HEK293T (cell line): ENCODE data around the gene BCAR3.

Source experiments
- CTCF ChIA-PET: fragments of 350-600 bp; formaldehyde crosslinking; extraction: SDS; loops from one replicate; lab custom pipeline; 2021; ENCODE audit warnings: antibody characterized with exemption, inconsistent platforms; lab: Yijun Ruan, JAX
- POLR2A ChIA-PET: fragments of 350-600 bp; formaldehyde crosslinking; extraction: SDS; loops from one replicate; lab custom pipeline; 2020; ENCODE audit warnings: antibody characterized with exemption, inconsistent platforms; lab: Yijun Ruan, JAX
- DNase-seq: peaks from one replicate; pipeline ENCODE4 v3.0.0; 2012; ENCODE audit warnings: mixed read lengths; ENCODE audit errors: extremely low spot score
- ARNT ChIP-seq: fragments of 450-650 bp; IDR thresholded peaks from 2 replicates; pipeline ENCODE4 v1.6.1; 2017; ENCODE audit warnings: mild to moderate bottlenecking
- BHLHE40 ChIP-seq: fragments of 450-650 bp; IDR thresholded peaks from 2 replicates; pipeline ENCODE4 v1.6.1; 2016; ENCODE audit warnings: mild to moderate bottlenecking, moderate library complexity, borderline replicate concordance
- CTBP1 ChIP-seq: fragments of 450-650 bp; IDR thresholded peaks from 2 replicates; pipeline ENCODE4 v1.6.1; 2016; ENCODE audit warnings: borderline replicate concordance
- ELF4 ChIP-seq: fragments of 450-650 bp; IDR thresholded peaks from 2 replicates; pipeline ENCODE4 v1.6.1; 2017; ENCODE audit warnings: antibody characterized with exemption
- FOXA1 ChIP-seq: fragments of 450-650 bp; IDR thresholded peaks from 2 replicates; pipeline ENCODE4 v1.6.1; 2016; ENCODE audit warnings: mild to moderate bottlenecking
- FOXK2 ChIP-seq: fragments of 450-650 bp; IDR thresholded peaks from 2 replicates; pipeline ENCODE4 v1.6.1; 2016; ENCODE audit warnings: mild to moderate bottlenecking
- FOXM1 ChIP-seq: fragments of 450-650 bp; IDR thresholded peaks from 2 replicates; pipeline ENCODE4 v1.6.1; 2017; ENCODE audit warnings: mild to moderate bottlenecking, borderline replicate concordance
- HDGF ChIP-seq: fragments of 450-650 bp; IDR thresholded peaks from 2 replicates; pipeline ENCODE4 v1.6.1; 2017; ENCODE audit warnings: antibody characterized with exemption, borderline replicate concordance
- L3MBTL2 ChIP-seq: fragments of 450-650 bp; conservative IDR thresholded peaks from 2 replicates; pipeline ENCODE4 v1.6.1; 2016; ENCODE audit warnings: mild to moderate bottlenecking
- LEF1 ChIP-seq: fragments of 450-650 bp; IDR thresholded peaks from 2 replicates; pipeline ENCODE4 v1.6.1; 2017; ENCODE audit warnings: mild to moderate bottlenecking, borderline replicate concordance
- NFRKB ChIP-seq: fragments of 450-650 bp; IDR thresholded peaks from 2 replicates; pipeline ENCODE4 v1.6.1; 2016; ENCODE audit warnings: mild to moderate bottlenecking, moderate library complexity
- SP1 ChIP-seq: fragments of 450-650 bp; IDR thresholded peaks from 2 replicates; pipeline ENCODE4 v1.6.1; 2017
- SUZ12 ChIP-seq: fragments of 450-650 bp; IDR thresholded peaks from 2 replicates; pipeline ENCODE4 v1.6.1; 2016; ENCODE audit warnings: mild to moderate bottlenecking
- TARDBP ChIP-seq: fragments of 450-650 bp; IDR thresholded peaks from 2 replicates; pipeline ENCODE4 v1.6.1; 2016
- ZNF384 ChIP-seq: fragments of 450-650 bp; IDR thresholded peaks from 2 replicates; pipeline ENCODE4 v1.6.1; 2016
- TF ChIP-seq, protein P1 (sequence below): fragments of 450-650 bp; IDR thresholded peaks from 2 replicates; pipeline ENCODE4 v1.6.1; 2016

The BCAR3 gene

GRCh38 chr1:93648656-93649055 lies 33.0 kb downstream of the BCAR3 start:
- DNase-seq, result no peak
- POLR2A ChIA-PET, result interaction anchor here (1.1 kb wide), 1 partner anchor 198 kb away, joined by 3 read pairs; no protein-coding TSS in a partner anchor
- CTCF ChIA-PET, result interaction anchor here (0.9 to 1.2 kb wide), 3 partner anchors 18 to 19 kb away, joined by 3 read pairs; no protein-coding TSS in a partner anchor
- TF ChIP-seq FOXK2, result no peak
- TF ChIP-seq, protein P1, sequence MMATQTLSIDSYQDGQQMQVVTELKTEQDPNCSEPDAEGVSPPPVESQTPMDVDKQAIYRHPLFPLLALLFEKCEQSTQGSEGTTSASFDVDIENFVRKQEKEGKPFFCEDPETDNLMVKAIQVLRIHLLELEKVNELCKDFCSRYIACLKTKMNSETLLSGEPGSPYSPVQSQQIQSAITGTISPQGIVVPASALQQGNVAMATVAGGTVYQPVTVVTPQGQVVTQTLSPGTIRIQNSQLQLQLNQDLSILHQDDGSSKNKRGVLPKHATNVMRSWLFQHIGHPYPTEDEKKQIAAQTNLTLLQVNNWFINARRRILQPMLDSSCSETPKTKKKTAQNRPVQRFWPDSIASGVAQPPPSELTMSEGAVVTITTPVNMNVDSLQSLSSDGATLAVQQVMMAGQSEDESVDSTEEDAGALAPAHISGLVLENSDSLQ, result no peak
- no peak for TF ChIP-seq ARNT
- TF ChIP-seq SUZ12, result no peak
- TF ChIP-seq LEF1, result no peak
- no peak for TF ChIP-seq HDGF
- no peak for TF ChIP-seq ELF4
- no peak for TF ChIP-seq NFRKB
- no peak for TF ChIP-seq L3MBTL2
- no peak for TF ChIP-seq ZNF384
- TF ChIP-seq TARDBP, result no peak
- no peak for TF ChIP-seq BHLHE40
- no peak for TF ChIP-seq FOXA1
- no peak for TF ChIP-seq CTBP1
- TF ChIP-seq FOXM1, result no peak
- no peak for TF ChIP-seq SP1

GRCh38 chr1:93641527-93641926 lies 40.1 kb downstream of the BCAR3 start:
- ChIA-PET CTCF (no interaction called here), POLR2A (no interaction called here)
- TF ChIP-seq L3MBTL2 (no peak), CTBP1 (no peak), FOXM1 (no peak), ARNT (no peak), LEF1 (no peak), TARDBP (no peak), NFRKB (no peak), ZNF384 (no peak), BHLHE40 (no peak), ELF4 (no peak), HDGF (no peak), FOXA1 (no peak), SUZ12 (no peak), FOXK2 (no peak)
- TF ChIP-seq, protein P1, result no peak
- DNase-seq, result no peak

- ChIA-PET POLR2A (no interaction called here), CTCF (no interaction called here)
- TF ChIP-seq BHLHE40, result no peak
- TF ChIP-seq FOXM1, result no peak
- TF ChIP-seq TARDBP, result no peak
- TF ChIP-seq HDGF, result no peak
- TF ChIP-seq, protein P1, result no peak
- no peak for TF ChIP-seq L3MBTL2
- no peak for TF ChIP-seq SUZ12
- TF ChIP-seq CTBP1, result no peak
- no peak for TF ChIP-seq ZNF384
- TF ChIP-seq ARNT, result no peak
- TF ChIP-seq LEF1, result no peak
- no peak for TF ChIP-seq NFRKB
- no peak for TF ChIP-seq FOXA1
- no peak for TF ChIP-seq FOXK2
- no peak for TF ChIP-seq ELF4
- no peak for TF ChIP-seq SP1
- no peak for DNase-seq
Observed at GRCh38 chr1:93640656-93641440, 40.8 kb downstream of the BCAR3 start.

DNA sequence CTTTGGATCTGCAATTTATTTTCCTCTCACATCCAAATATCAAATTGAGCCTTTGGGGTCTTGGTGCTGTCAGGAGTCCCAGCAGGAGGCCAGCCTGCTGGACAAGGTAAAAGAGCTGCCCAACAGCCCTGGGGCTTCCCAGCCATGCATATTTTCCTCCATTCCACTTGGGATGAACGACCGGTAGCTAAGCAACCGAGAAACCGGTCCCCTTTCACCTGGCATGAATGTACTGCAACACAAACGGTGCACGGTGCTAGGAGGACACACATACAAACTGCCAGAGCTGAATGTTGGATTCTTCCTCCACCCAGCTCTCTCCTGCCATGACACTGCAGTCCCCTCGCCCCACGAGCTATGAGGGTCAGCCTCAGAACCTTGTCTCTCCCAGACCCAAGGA lies 42.7 kb downstream of the BCAR3 start:
- ChIA-PET CTCF (interaction anchor here (0.7 to 1.6 kb wide), 5 partner anchors 9 to 206 kb away, joined by 3 to 4 read pairs (median 4); no protein-coding TSS in a partner anchor), POLR2A (interaction anchor here (1.0 kb wide), 2 partner anchors 10 to 207 kb away, joined by 3 to 4 read pairs; no protein-coding TSS in a partner anchor)
- TF ChIP-seq FOXK2, result no peak
- TF ChIP-seq HDGF, result no peak
- no peak for TF ChIP-seq ZNF384
- no peak for TF ChIP-seq TARDBP
- no peak for TF ChIP-seq SUZ12
- TF ChIP-seq CTBP1, result no peak
- no peak for TF ChIP-seq ELF4
- no peak for TF ChIP-seq SP1
- TF ChIP-seq BHLHE40, result no peak
- TF ChIP-seq, protein P1, result no peak
- no peak for TF ChIP-seq FOXA1
- no peak for TF ChIP-seq NFRKB
- TF ChIP-seq FOXM1, result no peak
- TF ChIP-seq LEF1, result no peak
- TF ChIP-seq L3MBTL2, result no peak
- no peak for TF ChIP-seq ARNT
- DNase-seq, result no peak
